Ishikawa (cell line): ENCODE data around the gene HSFX4.

Experiments
- CEBPB ChIP-seq: IDR thresholded peaks from 2 replicates; pipeline ENCODE4 v1.6.1; 2012
- CREB1 ChIP-seq: IDR thresholded peaks from 2 replicates; pipeline ENCODE4 v1.6.1; 2012; ENCODE audit warnings: low read depth
- EGR1 ChIP-seq: IDR thresholded peaks from 2 replicates; pipeline ENCODE4 v1.6.1; 2012
- EP300 ChIP-seq: IDR thresholded peaks from 2 replicates; pipeline ENCODE4 v1.6.1; 2012; ENCODE audit warnings: borderline replicate concordance
- FOXM1 ChIP-seq: IDR thresholded peaks from 2 replicates; pipeline ENCODE4 v1.6.1; 2012; ENCODE audit warnings: low read depth, borderline replicate concordance
- MAX ChIP-seq: IDR thresholded peaks from 2 replicates; pipeline ENCODE4 v1.6.1; 2012
- NFIC ChIP-seq: IDR thresholded peaks from 2 replicates; pipeline ENCODE4 v1.6.1; 2012
- RAD21 ChIP-seq: IDR thresholded peaks from 2 replicates; pipeline ENCODE4 v1.6.1; 2012; ENCODE audit warnings: low read depth
- REST ChIP-seq: IDR thresholded peaks from 2 replicates; pipeline ENCODE4 v1.6.1; 2012; ENCODE audit warnings: low read depth, mild to moderate bottlenecking
- TAF1 ChIP-seq: IDR thresholded peaks from 2 replicates; pipeline ENCODE4 v1.6.1; 2012; ENCODE audit warnings: low read depth, mild to moderate bottlenecking
- TEAD4 ChIP-seq: IDR thresholded peaks from 2 replicates; pipeline ENCODE4 v1.6.1; 2012
- USF1 ChIP-seq: IDR thresholded peaks from 2 replicates; pipeline ENCODE4 v1.6.1; 2012
- YY1 ChIP-seq: IDR thresholded peaks from 2 replicates; pipeline ENCODE4 v1.6.1; 2012; ENCODE audit warnings: low read depth
- ZBTB7A ChIP-seq: IDR thresholded peaks from 2 replicates; pipeline ENCODE4 v1.6.1; 2012; ENCODE audit warnings: low read depth

GRCh38 chrX:149939655-149939904 is 10.2 kb downstream of the HSFX4 start:
- TF ChIP-seq USF1 = no peak
- no peak for TF ChIP-seq CREB1
- TF ChIP-seq FOXM1 = no peak
- TF ChIP-seq REST = no peak
- no peak for TF ChIP-seq EP300
- TF ChIP-seq NFIC = no peak
- no peak for TF ChIP-seq TAF1
- TF ChIP-seq ZBTB7A = 0 out of 2 replicates have a peak, but pooled peaks have one; percentile 1
- no peak for TF ChIP-seq MAX
- TF ChIP-seq YY1 = no peak
- no peak for TF ChIP-seq TEAD4
- no peak for TF ChIP-seq RAD21
- TF ChIP-seq CEBPB = no peak
- no peak for TF ChIP-seq EGR1
